Skeletal muscle cell (primary cell): ENCODE data around the gene SLC17A1.

Source experiments
- DNase-seq: peaks from one replicate; pipeline ENCODE4 v3.0.0-alpha.2; 2010; ENCODE audit warnings: low read depth
- H3K4me3 ChIP-seq: 2 replicates; pipeline ENCODE4 v1.5.1; 2011; ENCODE audit warnings: low read depth, mild to moderate bottlenecking, control low read depth, low read length, moderate library complexity

SLC17A1 gene

DNA sequence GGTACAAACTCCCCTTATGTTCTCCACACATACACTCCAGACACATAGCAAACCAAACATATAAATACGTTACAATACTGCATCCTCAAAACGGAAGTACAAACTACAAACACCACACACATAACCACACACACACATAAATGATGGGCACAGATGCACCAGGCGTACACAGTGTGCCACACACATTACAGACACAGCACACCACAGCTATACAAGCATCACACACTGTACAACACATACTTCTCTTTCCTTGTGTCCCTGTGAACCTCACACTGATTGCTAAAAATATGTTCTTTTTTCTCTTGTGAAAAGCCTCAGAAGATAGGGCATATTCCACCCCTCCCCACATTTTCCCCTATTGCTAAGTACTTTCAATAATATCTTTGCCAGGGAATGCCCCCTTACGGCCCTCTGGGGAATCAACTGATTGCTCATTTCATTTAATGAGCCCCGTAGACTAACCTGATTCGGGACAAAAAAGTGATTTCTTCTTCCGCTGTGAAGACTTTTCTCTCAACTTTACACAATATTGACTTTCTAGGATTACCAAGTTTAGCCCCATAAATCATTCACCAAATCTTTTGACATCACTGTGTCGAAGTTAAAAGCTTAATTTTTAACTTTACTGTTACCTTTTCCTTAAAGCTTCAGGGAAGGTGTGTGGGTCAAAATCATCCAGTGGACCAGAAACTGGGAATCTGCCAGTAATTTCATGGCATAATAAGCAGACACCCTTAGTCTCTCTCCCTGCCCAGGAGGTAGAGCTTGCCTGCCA lies at the start of gene SLC17A1:
Gene SLC17A1, minus strand, starts transcription at position 521 of the 775 bp plus-strand sequence. CDS start 1,495 bp downstream, outside the sequence.
- no peak for DNase-seq
- no peak within 1 kb of the TSS for H3K4me3 ChIP-seq

- DNase-seq: no peak
- H3K4me3 ChIP-seq: no peak overlapping the region
Measured at GRCh38 chr6:25880601-25881000, 48.7 kb upstream of the SLC17A1 start.

GRCh38 chr6:25878721-25879322 lies 47.0 kb upstream of the SLC17A1 start:
- no peak for DNase-seq
- no peak overlapping the region for H3K4me3 ChIP-seq

DNA sequence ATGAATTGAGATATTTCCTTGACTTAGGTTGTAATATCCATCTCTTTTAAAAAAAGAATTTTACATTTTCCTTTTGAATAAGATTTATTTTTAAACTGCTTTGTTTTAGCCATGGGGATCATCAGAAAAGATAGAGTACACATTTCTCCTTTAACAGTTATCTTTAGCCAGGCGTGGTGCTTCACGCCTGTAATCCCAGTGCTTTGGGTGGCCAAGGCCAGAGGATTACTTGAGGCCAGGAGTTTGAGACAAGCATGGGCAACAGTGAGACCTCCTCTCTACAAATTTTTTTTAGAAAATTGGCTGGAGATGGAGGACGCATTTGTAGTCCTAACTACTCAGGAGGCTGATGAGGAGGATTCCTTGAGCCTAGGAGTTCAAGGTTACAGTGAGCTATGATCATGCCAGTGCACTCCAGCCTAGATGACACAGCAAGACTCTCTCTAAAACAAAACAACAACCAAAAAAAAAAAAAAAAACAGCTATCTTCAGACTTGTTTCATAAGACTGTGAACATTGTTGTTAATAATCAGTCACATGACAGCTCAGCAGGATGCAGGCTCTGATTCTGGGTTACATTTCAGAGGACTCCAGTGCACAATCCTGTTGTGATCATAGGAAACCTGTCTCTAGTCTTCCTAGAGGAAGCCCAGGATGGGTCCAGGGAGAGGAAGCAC lies 44.2 kb upstream of the SLC17A1 start:
- no peak overlapping the region for H3K4me3 ChIP-seq
- no peak for DNase-seq

DNA sequence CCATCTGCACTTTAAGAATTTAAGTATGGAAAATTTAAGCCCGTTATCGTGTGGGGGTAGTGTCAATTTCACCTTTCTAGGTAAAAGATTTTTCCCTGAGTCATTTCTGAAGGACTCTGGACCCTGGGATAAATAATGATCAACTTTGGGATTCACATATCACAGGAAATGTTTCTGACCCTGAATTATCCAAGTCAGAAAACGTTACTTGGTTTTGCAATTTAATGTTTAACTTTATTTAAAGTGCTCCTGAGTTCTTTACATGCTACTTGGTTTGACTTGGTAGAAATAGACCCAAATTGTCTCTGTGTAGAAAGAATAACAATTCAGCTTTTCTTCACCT lies 43.7 kb upstream of the SLC17A1 start:
- DNase-seq: no peak
- no peak overlapping the region for H3K4me3 ChIP-seq

DNA sequence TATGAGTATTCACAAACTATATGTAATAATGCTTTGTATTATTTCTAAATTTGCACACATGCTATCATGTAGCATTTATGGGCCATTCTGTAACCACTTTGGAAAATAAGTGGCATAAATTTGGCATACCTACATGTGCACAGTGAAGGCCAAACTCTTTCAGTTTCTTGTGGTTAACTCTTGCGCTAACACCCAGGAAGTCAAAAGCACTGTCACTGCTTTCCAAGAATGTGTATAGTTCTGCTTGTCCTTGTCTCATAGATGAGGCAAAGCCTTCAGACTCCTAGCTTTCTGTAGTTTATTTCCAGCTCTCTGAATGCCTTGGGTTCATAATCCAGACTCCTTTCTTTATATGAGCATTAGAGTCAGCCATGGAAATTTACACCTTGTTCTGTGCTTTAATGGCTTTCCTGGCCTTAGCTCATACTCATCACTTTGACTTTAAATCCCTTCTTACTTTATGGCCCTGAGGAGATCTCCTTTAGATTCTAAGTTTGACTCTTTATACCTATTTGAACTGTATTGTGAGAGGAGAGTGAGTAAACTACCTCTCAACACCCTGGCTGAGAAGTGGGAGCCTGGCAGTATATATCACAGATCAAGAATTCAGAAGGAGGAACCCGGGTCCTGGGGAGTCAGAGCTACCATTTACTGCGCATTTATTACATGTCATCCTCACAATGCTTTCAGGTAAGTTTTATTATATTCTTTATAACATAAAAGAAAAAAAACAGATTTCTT lies 43.1 kb upstream of the SLC17A1 start:
- DNase-seq: no peak
- no peak overlapping the region for H3K4me3 ChIP-seq

GRCh38 chr6:25874118-25874517 lies 42.3 kb upstream of the SLC17A1 start, which contains the start of gene SLC17A3:
Gene SLC17A3, minus strand, starts transcription at chr6:25874243. Its CDS starts 5,856 bp downstream, at chr6:25868387.
- H3K4me3 ChIP-seq: no peak within 1 kb of the TSS
- no peak for DNase-seq

DNA sequence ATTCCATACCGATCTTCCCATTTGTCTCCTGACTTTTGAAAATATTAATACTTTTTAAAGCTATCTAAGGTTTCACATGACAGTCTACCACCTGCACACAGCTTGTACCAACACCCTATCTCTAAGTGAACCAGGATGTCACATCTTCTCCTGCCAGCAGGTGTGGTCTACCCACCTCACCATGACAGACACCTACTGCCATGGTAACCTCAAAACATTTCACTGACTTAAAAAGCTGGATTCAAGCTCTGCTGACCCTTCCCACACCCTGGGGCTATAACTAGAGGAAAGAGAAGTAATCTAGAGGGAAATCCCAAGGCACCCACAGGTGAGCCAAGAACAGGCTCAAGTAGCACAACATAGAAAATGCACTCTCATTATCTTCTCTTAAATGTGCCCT lies 41.0 kb upstream of the SLC17A1 start:
- no peak for DNase-seq
- no peak overlapping the region for H3K4me3 ChIP-seq

DNA sequence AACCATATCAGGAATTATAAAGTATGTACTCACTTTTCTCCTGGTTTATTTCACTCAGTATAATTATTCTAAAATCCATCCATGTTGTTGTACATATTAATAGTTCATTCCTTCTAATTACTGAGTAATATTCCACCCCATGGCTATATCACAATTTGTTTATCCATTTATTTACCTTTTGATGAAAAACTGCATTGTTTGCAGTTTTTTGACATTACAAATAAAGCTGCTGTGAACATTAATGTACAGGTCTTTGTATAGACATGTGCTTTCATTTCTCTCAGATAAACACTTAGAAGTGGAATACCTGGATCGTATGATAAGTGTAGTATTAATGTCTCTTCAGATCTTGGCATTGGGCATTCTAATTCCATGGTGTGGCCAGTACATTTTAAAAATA lies 38.0 kb upstream of the SLC17A1 start:
- no peak for DNase-seq
- H3K4me3 ChIP-seq: no peak overlapping the region

DNA sequence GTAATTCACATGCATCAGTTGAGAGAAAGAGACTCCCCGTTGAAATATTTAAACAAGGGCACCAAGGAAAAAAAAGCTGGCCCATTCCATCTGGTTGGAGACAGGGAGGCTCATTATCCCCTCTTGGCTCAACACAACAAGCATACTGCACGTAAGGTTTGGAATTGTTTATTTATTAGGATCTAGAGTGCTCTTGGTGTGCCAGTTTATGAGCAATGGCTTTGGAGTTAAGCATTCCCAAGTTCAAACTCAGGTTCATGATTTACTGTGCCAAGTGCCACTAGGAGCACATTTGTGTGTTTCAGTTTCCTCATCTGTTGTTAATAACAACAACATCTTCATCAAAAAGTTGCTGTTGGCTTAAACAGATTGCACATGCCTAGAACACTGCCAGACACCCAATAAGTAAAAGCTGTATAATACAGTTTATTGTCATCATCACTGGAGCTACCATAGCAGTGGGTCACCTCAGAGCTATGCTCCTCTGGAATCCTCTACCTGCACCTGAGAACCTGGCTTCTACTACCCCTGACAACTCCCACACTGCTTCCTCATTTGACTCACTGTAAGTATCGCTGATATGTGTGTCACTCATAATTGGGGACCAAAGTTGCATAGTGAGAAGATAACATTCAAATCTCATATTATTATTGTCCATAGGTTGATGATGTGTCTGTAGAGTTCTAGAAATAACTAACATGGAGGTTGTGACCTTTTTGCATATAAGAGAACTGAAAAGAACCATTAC lies 36.8 kb upstream of the SLC17A1 start:
- no peak overlapping the region for H3K4me3 ChIP-seq
- DNase-seq: no peak

DNA sequence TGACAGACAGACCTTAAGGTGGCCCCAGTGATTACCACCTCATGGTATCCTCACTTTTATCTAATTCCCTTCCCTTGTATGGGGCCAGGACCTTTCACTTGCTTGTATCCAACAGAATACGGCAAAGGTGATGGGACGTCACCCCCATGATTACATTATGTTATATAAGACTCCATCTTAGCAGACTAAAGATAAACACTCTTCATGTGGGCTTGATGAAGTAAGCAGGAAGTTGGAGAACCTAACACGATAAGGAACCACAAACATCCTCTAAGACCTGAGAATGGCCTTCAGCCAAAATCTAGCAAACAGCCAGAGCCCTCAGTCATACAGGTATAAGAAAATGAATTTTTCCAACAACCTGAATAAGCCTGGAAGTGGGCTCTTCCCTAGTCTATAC lies 34.2 kb upstream of the SLC17A1 start:
- H3K4me3 ChIP-seq: no peak overlapping the region
- DNase-seq: no peak

DNA sequence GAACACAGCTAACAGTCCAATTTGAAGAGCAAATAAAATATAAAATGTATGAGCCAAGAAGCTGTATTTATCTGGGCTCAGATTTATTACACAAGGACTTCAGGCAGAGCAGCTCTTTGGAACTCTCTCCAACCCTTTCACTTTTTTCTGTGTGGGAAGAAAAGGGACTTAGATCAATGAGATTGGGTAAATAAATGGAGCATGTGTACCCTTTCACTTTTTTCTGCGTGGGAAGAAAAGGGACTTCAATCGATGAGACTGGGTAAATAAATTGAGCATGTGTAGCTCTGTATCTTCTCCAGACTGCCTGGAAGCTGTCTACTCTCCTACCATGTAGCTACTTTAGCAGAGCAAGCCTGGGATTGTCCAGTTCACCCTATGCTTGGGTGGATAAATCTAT lies 31.5 kb upstream of the SLC17A1 start:
- no peak overlapping the region for H3K4me3 ChIP-seq
- DNase-seq: no peak

- no peak for DNase-seq
- no peak overlapping the region for H3K4me3 ChIP-seq
Measured at GRCh38 chr6:25862199-25862598, 30.3 kb upstream of the SLC17A1 start.

- no peak overlapping the region for H3K4me3 ChIP-seq
- no peak for DNase-seq
Measured at GRCh38 chr6:25852756-25853155, 20.9 kb upstream of the SLC17A1 start.

- no peak for DNase-seq
- H3K4me3 ChIP-seq: no peak overlapping the region
Measured at GRCh38 chr6:25851961-25852360, 20.1 kb upstream of the SLC17A1 start.

DNA sequence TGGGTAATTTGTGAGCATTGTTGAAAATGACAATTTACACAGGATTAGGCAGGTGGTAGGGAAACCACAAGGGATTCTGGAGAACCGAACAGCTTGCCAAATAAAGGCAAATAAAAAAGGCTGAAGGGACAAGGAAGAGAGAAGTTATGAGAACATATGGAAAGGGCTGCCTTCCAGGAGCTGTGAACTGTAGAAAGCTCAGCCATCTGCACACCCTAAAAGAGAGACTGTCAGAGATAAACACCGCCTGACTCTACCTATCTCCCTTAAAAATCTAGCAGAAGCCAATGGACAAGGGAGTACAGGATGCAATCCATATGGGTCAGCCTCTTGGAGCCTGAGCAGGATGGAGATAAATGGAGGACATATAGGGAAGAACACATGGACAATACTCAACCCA lies 12.7 kb upstream of the SLC17A1 start:
- DNase-seq: no peak
- H3K4me3 ChIP-seq: no peak overlapping the region

GRCh38 chr6:25842526-25842925 lies 10.7 kb upstream of the SLC17A1 start:
- no peak overlapping the region for H3K4me3 ChIP-seq
- no peak for DNase-seq

GRCh38 chr6:25835442-25836283 lies 3.8 kb upstream of the SLC17A1 start:
- no peak for DNase-seq

DNA sequence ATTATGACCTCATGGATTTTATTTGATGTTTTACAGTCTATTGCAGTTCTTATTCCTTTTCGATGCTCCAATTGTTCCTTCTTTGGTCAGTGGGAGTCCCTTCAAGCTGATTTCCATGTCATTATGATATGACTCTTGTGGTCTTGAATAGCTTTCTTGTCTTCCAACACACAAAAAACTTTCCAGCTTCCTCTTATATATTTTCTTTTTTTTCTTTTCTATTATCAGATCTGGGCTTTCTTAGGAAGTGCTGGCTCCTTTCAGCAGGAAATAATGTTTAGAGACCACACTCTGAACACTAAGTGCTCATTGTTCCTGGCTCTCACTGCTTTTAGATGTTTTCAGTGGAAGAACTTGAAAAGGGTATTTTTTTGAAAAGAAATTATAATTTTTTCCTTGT lies 3.1 kb upstream of the SLC17A1 start:
- no peak for DNase-seq

More at GRCh38 chr6:25835442-25836283, 3.8 kb upstream of the SLC17A1 start:
- H3K4me3 ChIP-seq: no peak overlapping the region

More for the DNA sequence above, 3.1 kb upstream of the SLC17A1 start:
- H3K4me3 ChIP-seq: no peak overlapping the region
